DMS153 treated with DMSO at 0.1 percent for 48 hours (cell line): ENCODE data around the gene ZBTB40.

Experiments
- DNase-seq: peaks from one replicate; lab custom pipeline; 2025; ENCODE audit not compliant: unreplicated experiment; lab: John Stamatoyannopoulos, UW

ZBTB40 gene

DNA sequence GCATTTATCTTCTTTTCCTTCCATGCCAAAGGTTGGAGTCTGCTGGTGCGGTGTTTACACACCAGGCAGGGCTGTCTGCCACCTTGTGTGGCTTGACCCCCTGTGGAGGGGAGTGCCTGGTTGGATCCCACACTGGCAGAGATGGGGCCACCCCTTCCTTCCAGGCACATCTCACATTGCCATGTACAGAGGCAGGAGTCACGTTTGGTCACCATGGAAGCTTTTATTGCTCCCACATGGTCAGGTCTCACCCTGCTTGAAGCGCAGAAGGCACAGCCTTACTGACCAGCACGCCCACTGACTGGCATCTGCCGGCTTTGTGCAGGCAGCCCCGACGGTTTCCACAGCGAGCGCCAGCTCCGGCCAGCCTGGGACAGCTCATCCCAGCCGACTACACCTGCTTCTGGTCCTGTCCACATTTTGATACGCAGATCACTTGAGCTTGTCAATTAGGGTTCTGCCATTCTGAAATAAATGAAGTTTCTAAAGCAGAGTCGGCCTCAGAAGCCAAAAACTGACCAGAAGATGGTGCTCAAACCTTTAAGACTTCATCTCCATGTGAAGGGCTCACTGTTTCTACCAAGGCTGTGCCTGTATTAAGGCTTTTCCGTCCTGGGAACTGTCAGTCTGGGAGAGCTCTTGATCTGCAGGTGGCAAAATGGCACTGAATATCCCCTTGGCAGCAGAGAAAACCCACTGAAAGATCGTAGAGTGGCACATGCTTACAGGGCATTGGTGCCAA is 76.1 kb downstream of the ZBTB40 start:
- DNase-seq, result peak; percentile 30

DNA sequence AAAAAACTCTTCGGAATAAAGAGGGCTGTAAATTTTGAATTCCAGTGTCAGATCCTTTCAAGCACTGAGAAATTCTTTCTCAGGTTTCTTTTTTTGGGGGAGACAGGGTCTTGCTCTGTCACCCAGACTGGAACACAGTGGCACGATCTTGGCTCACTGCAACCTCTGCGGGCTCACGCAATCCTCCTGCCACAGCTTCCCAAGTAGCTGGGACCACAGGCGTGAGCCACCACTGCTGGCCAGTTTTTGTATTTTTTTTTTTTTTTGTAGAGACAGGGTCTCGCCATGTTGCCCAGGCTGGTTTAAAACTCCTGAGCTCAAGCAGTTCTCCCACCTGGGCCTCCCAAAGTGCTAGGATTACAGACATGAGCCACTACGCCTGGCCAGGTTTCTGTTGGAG is 76.8 kb downstream of the ZBTB40 start:
- no peak for DNase-seq

DNA sequence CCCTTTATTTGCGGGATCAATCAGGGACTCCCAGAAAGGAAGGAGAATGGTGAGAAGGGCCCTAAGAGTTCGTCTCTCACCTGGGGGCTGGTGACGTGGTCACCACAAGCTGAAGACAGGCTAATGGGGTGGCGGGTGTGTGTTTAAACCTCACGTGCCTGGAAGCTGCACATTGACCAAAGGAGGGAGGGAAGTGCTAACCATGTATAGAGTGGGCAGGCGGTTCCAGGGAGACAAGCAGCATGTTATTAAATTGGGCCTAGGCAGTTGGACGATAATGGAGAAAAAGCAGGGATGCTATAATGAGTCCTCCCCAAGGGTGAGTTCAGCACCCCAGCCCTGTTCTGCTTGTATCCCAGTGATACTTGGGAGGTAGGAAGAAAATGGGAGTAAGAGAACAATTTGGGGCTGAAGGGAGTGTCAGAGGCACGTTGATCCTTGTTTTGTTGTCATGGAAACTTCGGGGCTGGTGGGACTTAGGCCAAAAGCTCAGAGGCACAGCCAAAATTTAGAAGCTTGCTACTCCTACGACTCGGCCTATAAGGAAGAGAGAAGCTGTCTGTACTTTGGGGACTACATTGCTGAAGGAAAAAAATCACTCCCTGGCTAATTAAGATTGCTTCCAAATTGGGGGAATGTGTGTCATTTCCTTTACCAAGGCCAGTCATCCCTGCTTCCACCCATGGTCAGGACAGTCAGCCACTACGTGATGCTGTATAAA is 78.4 kb downstream of the ZBTB40 start:
- DNase-seq, result no peak

DNA sequence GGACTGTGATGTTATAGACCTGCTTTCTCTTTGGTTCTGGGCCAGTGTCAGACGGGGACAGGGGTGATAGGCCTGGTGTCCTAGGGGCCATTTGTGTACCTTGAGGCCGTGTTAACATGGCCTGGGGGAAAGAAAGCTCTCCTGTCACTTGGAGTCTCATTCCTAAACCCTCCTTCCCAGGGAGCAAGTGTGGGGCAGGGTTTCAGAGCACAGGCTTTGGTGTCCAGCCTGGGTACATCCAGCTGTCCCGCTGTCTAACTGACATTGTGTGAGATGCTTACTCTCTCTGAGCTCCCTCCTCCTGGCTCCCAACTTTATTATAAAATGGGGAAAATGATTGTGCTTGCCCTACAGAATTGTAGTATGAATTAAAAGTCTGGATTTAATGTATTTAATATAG is 79.1 kb downstream of the ZBTB40 start:
- DNase-seq, result no peak

DNA sequence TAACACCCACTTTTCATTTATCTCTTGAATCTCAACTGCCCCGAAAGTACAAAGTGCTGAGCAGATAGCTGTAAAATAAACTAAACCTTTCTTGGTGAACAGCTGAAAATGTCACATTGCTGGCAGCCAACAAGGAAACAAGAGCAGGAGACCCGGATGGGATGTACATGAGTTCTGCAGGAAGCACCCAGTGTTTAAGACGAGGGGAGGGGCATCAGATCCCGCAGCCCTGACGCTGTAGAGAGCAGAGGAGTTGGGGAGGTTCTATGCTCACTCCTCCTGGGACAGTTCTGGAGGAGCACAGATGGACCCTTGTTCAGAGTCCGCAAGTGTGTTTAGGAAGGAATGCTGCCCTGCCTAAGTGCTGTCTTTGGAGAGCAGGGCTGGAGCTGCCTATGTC is 79.6 kb downstream of the ZBTB40 start:
- DNase-seq, result no peak

DNA sequence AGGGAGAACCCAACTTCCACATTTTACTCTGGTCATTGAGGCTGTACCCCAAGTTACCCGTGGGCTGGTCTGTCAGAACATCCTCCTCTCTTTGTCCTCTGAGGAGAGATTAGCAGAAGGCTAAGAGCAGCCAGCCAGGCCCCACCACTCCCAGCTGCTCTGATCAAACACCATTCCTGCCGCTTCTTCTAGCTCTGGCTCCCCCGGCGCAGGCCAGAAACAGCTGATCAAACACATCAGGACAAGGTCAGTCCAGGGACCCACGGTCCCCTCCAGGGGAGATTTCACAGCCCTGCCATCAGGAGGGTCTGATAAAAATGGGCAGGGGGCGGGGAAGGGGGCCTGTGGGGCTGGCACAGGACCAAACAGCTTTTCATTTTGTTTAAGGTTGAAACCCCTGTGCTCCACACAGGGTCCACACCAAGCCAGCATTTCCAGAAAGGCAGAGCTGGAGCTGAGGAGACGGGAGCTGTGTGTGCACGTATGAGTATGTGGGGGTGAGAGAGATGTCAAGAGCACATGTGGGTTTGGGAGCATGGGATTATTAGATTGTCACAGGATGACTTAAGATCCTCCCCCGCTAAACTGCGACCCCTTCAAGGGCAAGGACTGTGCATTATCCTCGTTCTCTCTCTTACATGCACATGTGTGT is 81.7 kb downstream of the ZBTB40 start:
- no peak for DNase-seq

DNA sequence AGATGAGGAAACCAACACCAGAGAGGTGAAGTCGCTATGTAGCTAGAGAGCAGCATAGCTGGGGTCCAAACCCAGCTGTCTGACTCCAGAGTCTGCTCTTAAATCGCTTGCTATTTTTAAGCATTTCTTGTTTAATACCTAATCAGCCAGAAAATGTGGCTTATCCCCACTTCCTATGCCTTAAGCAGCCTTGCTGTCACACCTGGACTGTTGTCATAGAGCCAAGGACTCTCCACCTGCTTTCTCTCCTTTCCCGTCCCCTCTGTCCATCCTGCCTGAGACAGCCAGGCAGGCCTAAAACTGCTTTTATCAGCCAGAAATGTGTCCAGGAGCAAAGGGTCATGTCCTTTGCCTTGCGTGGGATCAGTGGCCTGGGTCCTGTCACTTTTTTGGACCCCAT is 83.3 kb downstream of the ZBTB40 start:
- no peak for DNase-seq

DNA sequence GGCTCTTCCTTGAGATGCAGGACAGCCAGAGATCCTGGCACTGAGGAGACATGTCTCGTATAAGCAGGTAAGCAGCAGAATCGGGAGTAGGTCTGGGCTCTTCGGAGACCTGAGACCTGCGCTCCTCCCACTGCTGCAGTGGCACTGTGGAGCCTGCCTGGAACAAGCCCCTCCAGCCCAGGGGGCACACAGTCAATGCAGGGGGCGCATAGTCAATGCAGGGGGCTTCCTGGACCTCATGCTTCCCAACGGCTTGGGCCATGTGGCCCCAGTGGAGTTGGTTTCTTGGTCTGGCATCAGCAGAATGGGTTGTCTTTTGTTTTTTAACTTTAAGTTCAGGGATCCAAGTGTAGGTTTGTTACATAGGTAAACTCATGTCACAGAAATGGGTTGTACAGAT is 83.7 kb downstream of the ZBTB40 start:
- no peak for DNase-seq

DNA sequence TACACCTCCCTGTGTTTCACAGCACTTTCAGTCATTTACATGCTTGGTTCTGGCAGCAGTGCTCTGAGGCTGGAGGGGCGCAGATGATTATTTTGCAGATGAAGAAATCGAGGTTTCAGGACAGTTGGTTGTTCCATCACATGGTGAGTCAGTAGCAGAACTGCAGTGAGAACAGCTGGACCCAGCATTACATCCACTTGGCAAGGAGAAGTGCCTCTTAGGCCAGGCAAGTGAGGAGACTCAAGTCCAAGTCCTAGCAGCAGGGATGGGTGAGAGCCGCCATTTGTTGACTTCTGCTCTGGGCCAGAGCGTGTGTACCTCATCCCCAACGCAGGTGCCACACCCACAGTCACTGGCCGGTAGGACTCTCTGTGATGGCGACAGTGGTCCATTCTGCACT is 84.9 kb downstream of the ZBTB40 start:
- DNase-seq, result no peak

DNA sequence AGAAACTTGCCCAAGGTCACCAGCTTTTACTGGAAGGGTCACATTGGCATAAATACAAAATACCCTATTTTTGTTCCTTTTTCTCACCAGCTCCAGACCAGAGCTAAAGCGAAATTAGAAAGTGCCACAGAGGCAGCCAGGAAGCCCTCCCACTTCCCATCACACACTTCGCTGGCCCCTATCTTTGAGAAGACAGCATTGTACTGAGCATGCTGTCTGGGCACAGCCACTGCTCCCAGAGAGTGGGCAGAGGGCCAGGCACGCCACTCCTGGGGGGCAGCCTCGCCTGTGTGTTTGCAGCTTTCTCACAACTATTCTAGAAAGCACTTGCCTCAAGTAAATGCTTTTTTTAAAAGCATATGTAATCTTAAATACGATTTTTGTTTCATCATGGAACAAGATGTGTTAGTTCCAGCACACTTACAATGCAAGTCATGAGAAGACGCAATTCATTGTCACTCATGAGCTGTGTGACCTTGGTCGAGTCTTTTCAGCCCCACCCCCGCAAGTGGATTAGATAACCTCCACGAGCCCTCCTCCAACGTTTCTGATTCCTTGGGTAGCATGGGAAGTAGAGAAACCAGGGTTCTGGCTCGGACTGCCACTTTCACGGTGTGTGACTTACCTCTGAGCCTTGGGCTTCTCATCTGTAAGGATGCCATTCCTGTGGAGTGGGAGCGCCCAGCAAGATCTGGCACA is 85.9 kb downstream of the ZBTB40 start:
- DNase-seq, result no peak

DNA sequence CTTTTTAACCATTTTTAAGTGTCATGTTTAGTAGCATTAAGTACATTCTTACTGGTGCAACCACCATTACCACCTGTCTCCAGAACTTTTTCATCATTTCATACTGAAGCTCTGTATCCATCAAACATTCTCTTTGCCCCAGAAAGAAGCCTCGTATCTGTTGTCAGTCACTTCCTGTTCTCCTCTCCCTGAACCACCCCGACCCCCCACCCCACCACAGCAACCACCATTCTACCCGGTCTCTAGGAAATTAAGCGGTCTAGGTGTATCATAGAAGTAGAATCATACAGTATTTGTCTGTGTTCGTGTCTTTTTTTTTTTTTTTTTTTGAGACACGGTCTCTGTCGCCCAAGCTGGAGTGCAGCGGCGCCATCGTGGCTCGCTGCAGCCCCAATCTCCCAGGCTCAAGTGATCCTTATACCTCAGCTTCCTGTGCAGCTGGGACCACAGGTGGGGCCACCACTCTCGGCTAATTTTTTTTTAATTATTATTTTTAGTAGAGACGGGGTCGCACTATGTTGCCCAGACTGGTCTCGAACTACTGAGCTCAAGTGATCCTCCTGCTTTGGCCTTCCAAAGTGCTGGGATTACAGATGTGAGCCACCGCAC is 88.0 kb downstream of the ZBTB40 start:
- DNase-seq, result no peak

DNA sequence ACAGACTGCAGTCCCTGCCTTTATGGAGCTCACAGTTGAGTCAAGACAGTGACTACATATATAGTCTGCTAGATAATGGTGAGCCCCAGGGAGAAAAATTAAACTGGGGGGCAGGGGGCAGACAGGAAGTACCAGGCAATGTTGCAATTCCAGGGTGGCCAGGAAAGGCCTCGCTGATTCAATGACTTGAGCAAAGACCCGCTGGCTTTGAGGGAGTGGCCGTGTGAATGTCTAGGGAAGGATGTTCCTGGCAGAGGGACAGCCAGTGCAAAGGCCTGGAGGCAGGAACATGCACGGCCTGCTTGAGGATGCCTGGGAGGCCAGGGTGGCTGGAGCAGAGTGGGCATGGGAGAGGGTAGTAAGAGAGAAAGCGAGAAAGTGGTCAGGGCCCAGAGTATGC is 88.7 kb downstream of the ZBTB40 start:
- no peak for DNase-seq

DNA sequence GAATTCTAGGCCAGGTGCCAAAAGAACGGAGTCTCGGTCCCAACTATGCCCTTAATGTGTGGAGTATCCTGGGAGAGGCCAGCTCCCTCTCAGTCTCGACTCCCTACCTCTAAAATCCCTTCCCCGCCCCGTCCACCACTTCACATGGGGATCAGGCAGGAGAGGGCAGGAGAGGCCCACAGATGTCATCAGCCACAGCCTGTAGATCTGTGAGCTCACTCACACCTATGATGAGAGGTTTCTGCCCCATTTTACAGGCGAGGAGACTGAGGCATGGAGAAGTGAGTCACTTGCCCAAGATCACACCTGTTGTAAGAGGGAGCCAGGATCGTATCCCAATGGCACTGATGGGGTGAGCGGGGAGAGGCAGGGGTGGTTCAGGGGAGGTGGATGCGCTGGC is 91.2 kb downstream of the ZBTB40 start:
- DNase-seq, result no peak

DNA sequence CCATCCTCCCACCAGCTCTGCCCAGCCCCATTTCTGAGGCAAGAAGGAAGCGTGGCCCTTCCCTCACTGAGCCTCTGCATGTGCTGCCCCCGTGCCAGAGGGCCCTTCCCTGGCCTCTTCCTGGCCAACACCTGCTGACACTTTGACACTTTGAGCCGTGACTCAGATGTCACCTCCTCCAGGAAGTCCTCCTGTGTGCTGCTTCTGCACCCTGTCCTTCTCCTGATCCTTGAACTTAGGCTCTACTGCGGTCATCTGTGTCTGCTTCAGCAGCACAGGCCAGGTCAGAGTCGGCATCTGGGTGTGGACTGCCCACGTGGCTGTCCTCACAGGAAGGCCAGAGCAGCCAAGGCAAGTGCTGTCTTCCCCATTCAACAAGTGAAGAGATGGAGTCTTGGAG is 92.0 kb downstream of the ZBTB40 start:
- DNase-seq, result no peak

DNA sequence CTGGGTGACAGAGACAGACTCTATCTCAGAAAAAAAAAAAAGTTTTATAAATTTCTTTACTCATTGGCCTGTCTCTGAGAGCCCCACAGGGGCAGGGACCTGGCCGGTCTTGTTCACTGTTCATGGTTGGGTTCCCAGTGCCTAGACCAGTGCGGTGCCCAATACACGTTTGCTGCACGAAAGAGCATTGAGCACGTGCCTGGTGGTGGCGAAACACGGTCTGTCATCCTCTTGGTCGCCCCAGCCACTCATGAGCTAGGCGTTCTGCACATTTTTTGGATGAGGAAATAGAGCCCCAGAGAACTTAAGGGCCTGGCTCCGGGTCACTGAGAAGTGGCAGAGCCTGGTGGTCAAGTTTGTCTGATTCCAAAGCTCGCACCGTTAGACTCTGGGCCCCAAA is 93.0 kb downstream of the ZBTB40 start:
- no peak for DNase-seq

DNA sequence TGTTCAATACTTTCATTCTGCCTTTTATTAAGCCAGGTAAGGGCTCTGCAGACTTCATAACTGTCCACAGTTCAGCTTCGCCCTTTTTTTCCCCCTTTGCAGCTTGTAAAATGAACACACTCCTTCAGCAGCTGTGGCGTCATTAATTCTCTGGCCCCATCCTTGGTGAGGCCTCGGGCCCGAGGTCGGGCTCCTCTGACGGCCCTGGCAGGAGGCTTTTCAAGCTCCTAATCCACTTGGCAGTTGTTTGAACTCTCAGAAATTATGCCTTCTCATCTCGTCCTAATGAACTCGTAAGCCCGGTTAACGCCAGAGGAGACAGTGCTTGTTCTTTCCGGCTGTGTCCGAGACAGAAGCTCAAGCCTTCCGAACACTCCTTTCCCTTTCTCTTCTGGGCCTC is 93.5 kb downstream of the ZBTB40 start:
- DNase-seq, result no peak

DNA sequence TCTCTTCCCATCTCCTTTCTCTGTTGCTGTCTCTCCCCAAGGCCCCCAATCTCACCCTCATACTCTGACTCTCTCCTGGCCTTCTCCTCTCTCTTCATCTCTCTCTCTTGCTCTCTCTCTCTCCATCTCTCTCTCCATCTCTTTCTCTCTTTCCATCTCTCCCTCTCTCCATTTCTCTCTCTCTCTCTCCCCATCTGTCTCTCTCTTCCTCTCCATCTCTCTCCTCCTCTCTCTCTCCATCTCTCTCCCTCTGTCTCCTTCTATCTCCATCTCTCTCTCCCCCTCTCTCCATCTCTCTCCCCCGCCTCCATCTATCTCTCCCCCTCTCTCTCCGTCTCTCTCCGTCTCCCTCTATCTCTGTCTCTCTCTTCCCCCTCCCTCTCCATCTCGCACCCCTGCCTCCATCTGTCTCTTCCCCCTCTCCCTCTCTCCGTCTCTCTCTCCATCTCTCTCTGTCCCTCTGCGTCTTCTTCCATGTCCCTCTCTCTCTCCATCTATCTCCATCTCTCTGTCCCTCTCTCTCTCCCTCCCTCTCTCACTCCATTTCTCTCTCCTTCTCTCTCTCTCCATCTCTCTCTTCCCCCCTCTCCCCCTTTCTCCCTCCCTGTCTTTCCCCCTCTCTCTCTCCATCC is 95.7 kb downstream of the ZBTB40 start:
- DNase-seq, result no peak

DNA sequence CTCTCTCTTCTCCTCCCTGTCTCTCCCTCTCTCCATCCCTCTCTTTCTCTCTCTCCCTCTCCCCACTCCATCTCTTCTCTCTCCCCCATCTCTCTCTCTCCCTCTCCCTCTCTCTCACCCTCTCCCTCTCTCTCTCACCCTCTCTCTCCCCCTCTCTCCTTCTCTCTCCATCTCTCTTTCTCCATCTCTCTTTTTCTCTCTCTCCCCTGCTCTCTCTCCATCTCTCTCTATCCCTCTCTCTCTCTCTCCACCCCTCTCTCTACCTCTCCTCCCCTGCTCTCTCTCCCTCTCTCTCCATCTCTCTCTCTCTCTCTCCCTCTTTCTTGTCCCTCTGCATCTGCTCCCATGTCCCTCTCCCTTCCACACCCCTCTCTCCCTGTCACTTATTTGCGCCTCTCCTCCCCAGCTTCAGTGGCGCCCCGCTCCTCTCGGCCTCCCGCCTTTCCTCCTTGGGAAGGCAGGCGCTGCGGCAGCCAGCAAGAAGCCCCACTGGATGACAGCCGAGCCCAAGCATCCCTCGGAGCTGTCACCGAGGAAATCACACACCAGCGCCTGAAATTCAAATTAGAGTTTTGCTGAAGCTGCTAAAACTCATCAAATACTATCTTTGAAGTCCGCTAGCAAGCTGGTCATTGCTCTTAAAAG is 96.3 kb downstream of the ZBTB40 start:
- no peak for DNase-seq

DNA sequence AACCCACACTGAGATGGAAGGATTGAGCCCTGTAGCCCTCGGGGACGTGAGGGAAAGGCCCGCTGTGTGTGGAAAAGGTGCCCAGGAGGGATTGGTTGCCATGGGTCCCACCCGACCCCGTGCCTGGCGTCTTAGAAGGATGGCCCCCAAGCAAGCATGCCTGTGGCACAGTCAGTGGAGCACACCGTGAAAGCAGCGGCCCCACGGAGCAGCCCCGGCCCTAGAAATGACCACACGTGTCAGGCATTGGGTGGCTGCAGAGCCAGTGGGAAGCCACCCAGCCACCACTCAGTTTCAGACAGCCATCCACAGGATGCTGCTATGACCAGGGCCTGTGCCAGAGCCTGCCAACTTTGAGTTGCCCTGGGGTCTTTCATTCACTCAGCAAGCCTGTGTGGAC is 98.4 kb downstream of the ZBTB40 start:
- no peak for DNase-seq

DNA sequence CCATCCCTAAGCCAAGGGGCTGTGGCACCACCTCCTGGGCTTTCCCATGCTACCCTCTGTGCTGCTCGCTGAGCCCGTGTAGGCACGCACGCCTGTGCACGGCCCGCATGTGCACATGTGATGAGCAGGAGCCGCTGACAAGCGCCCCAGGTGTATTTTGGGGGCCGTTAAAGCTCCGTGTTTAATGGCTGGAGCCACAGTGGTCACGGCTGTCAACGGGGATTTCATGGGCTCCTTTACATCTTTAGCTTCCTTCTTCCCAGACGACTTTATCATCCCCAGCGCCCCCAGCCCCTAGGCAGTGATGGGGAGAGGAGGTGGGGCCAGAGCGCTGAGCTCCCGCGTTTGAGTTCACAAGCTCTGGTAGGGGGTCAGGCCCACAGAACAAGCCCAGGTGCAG is 99.9 kb downstream of the ZBTB40 start:
- no peak for DNase-seq
